Hepatocyte (in vitro differentiated cells): ENCODE measurements around the gene ATR. TPM values are rescaled to one million over a fixed set of nuclear protein-coding genes. Genes with fewer than 3 reads are reported as not detected.

Source experiments
- DNase-seq: peaks from one replicate; pipeline ENCODE4 v3.0.0-alpha.2; 2016; ENCODE audit warnings: low spot score
- H2AFZ ChIP-seq: fragments of 200-600 bp; sonication (generic); 2 replicates; pipeline ENCODE4 v1.6.0; 2016; ENCODE audit warnings: antibody characterized with exemption, mild to moderate bottlenecking
- H3K27ac ChIP-seq: fragments of 200-600 bp; sonication (generic); 2 replicates; pipeline ENCODE4 v1.5.1; 2016; ENCODE audit warnings: mild to moderate bottlenecking
- H3K27me3 ChIP-seq: fragments of 200-600 bp; sonication (generic); 2 replicates; pipeline ENCODE4 v1.6.1; 2016
- H3K36me3 ChIP-seq: fragments of 200-600 bp; sonication (generic); replicated peaks from 2 replicates; pipeline ENCODE4 v1.5.1; 2016; ENCODE audit warnings: low read depth; ENCODE audit not compliant: insufficient read depth
- H3K4me1 ChIP-seq: fragments of 200-600 bp; sonication (generic); 2 replicates; pipeline ENCODE4 v1.5.1; 2016; ENCODE audit warnings: mild to moderate bottlenecking, moderate library complexity; ENCODE audit not compliant: insufficient read depth
- H3K4me2 ChIP-seq: fragments of 200-600 bp; sonication (generic); 2 replicates; pipeline ENCODE4 v1.6.0; 2016
- H3K4me3 ChIP-seq: fragments of 200-600 bp; sonication (generic); 2 replicates; pipeline ENCODE4 v1.5.1; 2016; ENCODE audit warnings: mild to moderate bottlenecking
- H3K79me2 ChIP-seq: fragments of 200-600 bp; sonication (generic); 2 replicates; pipeline ENCODE4 v1.6.0; 2017; ENCODE audit warnings: mild to moderate bottlenecking
- H3K9me2 ChIP-seq: fragments of 200-600 bp; sonication (generic); replicated peaks from 2 replicates; pipeline ENCODE4 v1.6.0; 2017; ENCODE audit warnings: mild to moderate bottlenecking; ENCODE audit not compliant: insufficient read depth
- H3K9me3 ChIP-seq: fragments of 200-600 bp; sonication (generic); 2 replicates; pipeline ENCODE4 v1.5.1; 2016; ENCODE audit warnings: low read depth, mild to moderate bottlenecking
- H4K20me1 ChIP-seq: fragments of 200-600 bp; sonication (generic); 2 replicates; pipeline ENCODE4 v1.6.0; 2016; ENCODE audit warnings: mild to moderate bottlenecking; ENCODE audit not compliant: insufficient read depth, poor library complexity, severe bottlenecking
- EZH2 ChIP-seq: fragments of 200-600 bp; sonication (generic); IDR thresholded peaks from 2 replicates; pipeline ENCODE4 v1.6.1; 2016; ENCODE audit warnings: antibody characterized with exemption, mild to moderate bottlenecking, borderline replicate concordance
- EZH2phosphoT487 ChIP-seq: fragments of 200-600 bp; sonication (generic); IDR thresholded peaks from one replicate; pipeline ENCODE4 v1.6.1; 2018; ENCODE audit warnings: antibody characterized with exemption, mild to moderate bottlenecking, low read depth, moderate library complexity; ENCODE audit not compliant: unreplicated experiment, severe bottlenecking
- WGBS: methylation state at CpG from one replicate; pipeline ENCODE4 v1.1.6; 2016; ENCODE audit warnings: low lambda C conversion rate; ENCODE audit errors: missing lambda C conversion rate; 5-methylcytosine and 5-hydroxymethylcytosine counted together
- polyA plus RNA-seq: library from polyadenylated mRNA; unstranded; fragments of >200 nt; fragmentation: Nextera tagmentation; extraction: Ambion mirVana; gene quantifications from 2 replicates; pipeline ENCODE4 v1.2.1, GENCODE V29; 2016
- total RNA-seq: library from RNA; depleted of rRNA; stranded (reverse); fragments of >200 nt; gene quantifications from 2 replicates; pipeline ENCODE4 v1.2.3, GENCODE V29; 2014
- TF ChIP-seq, protein P1 (sequence below): fragments of 200-600 bp; sonication (generic); IDR thresholded peaks from 2 replicates; pipeline ENCODE4 v1.5.1; 2016; ENCODE audit warnings: antibody characterized with exemption, mild to moderate bottlenecking; ENCODE audit not compliant: poor library complexity

The ATR gene
- total and polyA plus RNA-seq, 2 experiments from 2014 or later: 10.0 to 35.6 TPM

DNA sequence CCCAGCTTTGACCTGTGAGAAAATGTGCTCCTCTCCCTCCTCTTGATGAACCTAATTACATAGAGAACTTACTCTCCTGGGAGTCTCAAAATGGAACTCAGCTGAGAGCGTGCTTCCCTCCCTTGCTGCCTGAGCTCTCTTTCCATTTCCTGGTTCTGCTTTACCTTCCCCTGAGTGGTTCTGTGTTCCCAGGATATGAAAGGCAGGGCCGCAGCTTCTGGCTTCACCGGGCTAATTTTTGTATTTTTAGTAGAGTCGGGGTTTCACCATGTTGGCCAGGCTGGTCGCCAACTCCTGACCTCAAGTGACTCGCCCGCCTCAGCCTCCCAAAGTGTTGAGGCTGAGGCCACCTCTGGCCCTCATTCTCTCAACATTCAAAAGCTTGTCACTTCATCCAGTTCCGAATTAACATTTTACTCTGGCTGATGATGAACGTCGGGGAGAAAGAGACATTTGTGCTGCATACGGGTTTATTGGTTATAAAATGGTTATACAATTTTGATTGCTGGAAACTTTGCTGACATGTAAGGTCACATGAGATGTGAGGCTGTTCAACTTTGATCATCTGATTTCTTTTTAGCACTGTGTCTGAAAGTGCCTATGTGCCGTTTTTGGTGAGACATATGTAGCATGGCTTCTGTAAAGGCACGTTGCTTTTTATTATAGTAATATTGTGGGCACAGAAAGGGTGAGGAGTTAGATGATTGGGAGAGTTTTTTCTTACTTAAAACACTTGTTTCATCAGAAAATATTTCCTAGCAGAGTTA, 24.3 kb upstream of the ATR start:
- Histone ChIP-seq H3K36me3 (no peaks in the 10 kb centered on the region), H3K27ac (peak overlapping the region; percentile 0), H3K4me1 (no peaks in the 10 kb centered on the region), H2AFZ (no peak overlapping the region), H3K79me2 (peaks cover 18% of the 10 kb centered on the region), H3K27me3 (no peaks in the 10 kb centered on the region), H3K9me2 (no peaks in the 10 kb centered on the region), H3K4me3 (no peak overlapping the region), H3K4me2 (no peak overlapping the region), H3K9me3 (no peaks in the 10 kb centered on the region), H4K20me1 (no peaks in the 10 kb centered on the region)
- DNase-seq: no peak
- TF ChIP-seq, protein P1, sequence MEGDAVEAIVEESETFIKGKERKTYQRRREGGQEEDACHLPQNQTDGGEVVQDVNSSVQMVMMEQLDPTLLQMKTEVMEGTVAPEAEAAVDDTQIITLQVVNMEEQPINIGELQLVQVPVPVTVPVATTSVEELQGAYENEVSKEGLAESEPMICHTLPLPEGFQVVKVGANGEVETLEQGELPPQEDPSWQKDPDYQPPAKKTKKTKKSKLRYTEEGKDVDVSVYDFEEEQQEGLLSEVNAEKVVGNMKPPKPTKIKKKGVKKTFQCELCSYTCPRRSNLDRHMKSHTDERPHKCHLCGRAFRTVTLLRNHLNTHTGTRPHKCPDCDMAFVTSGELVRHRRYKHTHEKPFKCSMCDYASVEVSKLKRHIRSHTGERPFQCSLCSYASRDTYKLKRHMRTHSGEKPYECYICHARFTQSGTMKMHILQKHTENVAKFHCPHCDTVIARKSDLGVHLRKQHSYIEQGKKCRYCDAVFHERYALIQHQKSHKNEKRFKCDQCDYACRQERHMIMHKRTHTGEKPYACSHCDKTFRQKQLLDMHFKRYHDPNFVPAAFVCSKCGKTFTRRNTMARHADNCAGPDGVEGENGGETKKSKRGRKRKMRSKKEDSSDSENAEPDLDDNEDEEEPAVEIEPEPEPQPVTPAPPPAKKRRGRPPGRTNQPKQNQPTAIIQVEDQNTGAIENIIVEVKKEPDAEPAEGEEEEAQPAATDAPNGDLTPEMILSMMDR: no peak
- TF ChIP-seq EZH2phosphoT487 (no peak), EZH2 (no peak)
- 90% methylated on average over 13 of the region's 13 CpGs for WGBS

DNA sequence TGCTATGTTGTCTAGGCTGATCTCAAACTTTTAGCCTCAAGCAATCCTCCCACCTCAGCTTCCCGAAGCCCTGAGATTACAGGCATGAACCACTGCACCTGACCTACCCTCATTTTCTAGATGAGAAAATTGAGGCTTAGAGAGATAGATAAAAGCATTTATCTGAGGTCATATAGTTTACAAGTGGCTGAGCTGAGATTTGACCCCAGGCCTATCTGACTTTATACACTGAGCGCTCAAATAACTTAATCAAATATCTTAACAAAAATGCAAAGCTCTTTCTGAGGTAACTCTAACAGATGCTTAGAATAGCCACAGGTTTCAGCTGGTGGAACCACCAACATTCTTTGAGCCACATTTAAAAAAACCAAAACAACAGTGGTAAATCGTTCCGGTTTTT, 23.2 kb upstream of the ATR start:
- no peaks in the 10 kb centered on the region for H3K27me3 ChIP-seq
- no peaks in the 10 kb centered on the region for H3K9me2 ChIP-seq
- H3K4me3 ChIP-seq: no peak overlapping the region
- no peak overlapping the region for H2AFZ ChIP-seq
- H3K4me1 ChIP-seq: no peaks in the 10 kb centered on the region
- H3K27ac ChIP-seq: no peak overlapping the region
- H3K79me2 ChIP-seq: peaks cover 20% of the 10 kb centered on the region
- DNase-seq: no peak
- H3K9me3 ChIP-seq: no peaks in the 10 kb centered on the region
- H4K20me1 ChIP-seq: no peaks in the 10 kb centered on the region
- WGBS: 81% methylated on average over 4 of the region's 4 CpGs
- H3K4me2 ChIP-seq: no peak overlapping the region
- TF ChIP-seq EZH2phosphoT487: no peak
- TF ChIP-seq EZH2: no peak
- TF ChIP-seq, protein P1: no peak
- no peaks in the 10 kb centered on the region for H3K36me3 ChIP-seq

DNA sequence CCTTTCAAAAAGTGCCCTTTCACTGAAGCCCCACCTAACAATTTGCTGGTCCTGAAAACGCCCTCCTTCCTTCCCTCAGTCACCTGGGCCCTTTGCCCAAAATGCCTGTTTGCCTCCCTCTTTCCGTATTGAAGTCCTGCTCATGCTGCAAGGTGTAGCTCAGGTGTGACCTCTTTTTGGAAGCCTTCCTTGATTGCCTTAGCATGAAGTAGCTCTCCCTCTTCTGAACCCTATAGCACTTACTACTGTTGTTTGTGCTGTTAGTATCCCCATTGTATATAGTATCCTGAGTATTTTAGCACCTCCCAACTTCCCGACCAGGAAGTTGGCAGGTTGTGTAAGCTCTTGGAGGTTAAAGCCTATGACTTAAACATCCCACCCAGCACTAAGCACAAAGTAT, 19.4 kb upstream of the ATR start:
- Histone ChIP-seq H4K20me1 (no peaks in the 10 kb centered on the region), H3K36me3 (no peaks in the 10 kb centered on the region), H3K4me1 (no peaks in the 10 kb centered on the region), H3K27ac (no peak overlapping the region), H3K79me2 (peaks cover 18% of the 10 kb centered on the region), H2AFZ (no peak overlapping the region), H3K4me2 (peak overlapping the region; percentile 82), H3K4me3 (no peak overlapping the region), H3K9me2 (no peaks in the 10 kb centered on the region), H3K9me3 (no peaks in the 10 kb centered on the region), H3K27me3 (no peaks in the 10 kb centered on the region)
- 69% methylated on average over 3 of the region's 3 CpGs for WGBS
- DNase-seq: no peak
- TF ChIP-seq, protein P1: no peak
- TF ChIP-seq EZH2: no peak
- TF ChIP-seq EZH2phosphoT487: no peak
